ENCODE data around the gene DUOX2.
"Not testable (repeated sequence)": the region's sequence is repeated elsewhere in the genome, so short reads cannot be mapped to it uniquely, and the experiment has no call there.

Gene DUOX2

GRCh38 chr15:45138814-45139765, 25.1 kb upstream of the DUOX2 start:
- DNase-seq, result no peak

DNA sequence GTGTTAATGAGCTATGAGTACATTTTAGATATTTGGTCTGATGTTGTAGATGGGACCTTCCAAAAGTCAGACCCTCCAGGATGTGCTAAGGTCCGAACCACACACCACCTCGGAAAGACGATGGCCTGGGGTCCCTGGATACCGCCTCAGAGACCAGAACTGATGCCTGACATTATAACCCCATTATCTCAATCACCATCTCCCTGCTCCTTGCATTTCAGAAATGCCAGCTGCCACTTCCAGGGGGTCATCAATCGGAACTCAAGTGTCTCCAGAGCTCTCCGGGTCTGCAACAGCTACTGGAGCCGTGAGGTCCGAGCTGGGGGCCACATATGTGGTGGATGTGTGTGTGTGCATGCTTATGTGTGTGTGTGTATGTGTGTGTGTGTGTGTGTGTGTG, 23.7 kb upstream of the DUOX2 start:
- no peak for DNase-seq

- DNase-seq, result peak in 1 of 2 experiments; percentile 32
These were observed 22.4 kb upstream of the DUOX2 start for GRCh38 chr15:45136378-45136764.

GRCh38 chr15:45135705-45136377, 21.9 kb upstream of the DUOX2 start:
- DNase-seq, result not testable (repeated sequence)

DNA sequence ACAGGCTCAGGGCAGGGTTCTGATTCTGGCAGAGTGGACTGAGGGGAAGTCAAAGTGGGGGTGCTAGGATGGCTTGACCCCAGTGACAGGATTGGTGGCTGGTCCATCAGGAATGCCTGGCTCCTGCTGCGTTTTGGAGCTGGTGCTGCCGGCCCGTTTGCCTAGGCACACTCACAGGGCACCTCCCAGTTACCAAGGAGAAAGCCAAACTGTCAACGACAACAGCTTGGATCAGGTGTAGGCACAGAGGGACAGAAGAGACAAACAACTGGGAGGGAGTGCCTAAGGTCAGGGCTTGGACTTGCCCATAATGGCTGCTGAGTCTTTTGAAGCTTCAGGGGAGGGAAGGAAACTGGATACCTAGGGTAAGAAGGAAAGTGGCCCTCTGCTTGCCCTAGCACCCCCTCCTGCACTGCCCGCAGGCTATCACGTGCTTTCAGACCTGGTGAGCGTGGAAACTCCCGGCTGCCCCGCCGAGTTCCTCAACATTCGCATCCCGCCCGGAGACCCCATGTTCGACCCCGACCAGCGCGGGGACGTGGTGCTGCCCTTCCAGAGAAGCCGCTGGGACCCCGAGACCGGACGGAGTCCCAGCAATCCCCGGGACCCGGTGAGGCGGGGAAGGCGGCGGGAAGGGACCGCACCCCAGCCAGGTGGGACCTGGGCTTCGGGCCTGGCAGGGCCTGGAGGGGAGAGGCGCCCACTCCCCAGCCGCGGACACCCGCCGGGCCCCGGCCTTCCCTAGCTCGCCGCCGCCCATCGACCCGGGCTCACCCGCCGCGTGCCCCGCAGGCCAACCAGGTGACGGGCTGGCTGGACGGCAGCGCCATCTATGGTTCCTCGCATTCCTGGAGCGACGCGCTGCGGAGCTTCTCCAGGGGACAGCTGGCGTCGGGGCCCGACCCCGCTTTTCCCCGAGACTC, 21.0 kb upstream of the DUOX2 start:
- DNase-seq, result peak in 1 of 2 experiments; percentile 34

- DNase-seq, result no peak
These were observed 20.1 kb upstream of the DUOX2 start for GRCh38 chr15:45134046-45134445.

DNA sequence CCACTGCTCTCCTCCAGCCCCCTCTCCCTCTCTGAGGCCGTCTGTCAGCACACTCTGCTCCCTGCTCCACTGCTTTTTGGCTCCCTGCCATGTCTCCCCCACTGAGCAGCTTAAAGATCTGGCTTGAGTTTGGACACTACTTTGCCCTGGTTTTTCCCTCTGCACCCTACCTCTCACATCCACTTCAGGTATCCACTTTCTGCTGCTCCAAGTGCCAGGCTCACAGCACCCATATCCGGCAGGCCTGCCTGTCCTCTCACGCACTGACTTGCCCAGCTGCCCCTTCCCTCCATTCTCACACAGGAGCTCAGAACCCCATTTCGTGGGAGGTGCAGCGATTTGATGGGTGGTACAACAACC, 19.6 kb upstream of the DUOX2 start:
- DNase-seq, result no peak

DNA sequence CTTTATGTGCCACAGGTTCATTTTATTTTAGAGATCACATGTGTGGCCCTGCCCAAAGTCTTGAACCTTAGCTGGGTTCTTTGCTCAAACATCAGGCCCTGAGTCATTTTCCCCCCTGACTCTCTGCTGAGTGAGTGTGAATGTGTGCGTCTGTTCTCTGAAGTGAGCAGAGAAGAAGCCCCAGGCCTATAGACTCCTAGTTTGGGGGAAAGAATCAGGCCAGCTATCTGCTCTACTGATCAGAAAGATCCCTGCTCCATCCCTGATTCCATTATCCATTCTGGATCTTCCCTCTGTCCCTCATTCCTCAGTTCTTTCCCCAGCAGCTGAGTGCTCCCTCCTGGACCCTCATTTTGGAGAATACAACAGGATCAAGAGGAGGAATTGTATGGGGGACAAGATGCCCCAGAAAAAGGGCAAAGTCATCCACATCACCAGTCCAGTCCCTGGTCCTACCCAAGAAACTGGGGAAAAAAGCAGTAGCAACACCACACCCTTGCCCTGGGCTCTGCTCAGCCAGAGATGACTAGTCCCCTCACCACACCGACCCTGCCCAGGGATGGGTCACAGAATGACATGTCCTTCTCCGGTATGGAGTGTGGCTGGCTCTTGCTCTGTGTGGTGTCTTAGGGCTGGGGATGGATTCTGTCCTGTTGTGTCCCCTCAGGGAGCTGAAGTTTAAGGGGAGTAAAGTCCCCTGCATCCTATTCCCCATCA, 19.0 kb upstream of the DUOX2 start:
- no peak for DNase-seq

DNA sequence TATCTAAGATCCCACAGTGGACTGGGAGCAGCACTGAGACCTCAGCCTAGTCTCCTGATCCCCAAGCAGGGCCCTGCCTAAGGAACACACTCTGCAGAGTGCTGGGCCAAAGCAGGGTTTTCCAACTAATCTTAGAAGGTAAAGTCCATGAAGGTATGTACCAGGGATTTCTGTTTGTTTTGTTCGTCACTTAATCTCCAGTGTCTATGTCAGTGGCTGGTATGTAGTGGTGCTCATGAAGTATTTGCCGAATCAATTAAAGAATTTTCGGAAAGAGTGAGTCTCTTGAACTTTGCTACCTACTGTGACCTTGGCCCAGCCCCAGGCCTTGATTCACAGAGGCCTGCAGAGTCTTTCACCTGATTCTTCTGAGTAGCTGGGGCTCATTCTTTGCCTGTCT, 17.5 kb upstream of the DUOX2 start:
- no peak for DNase-seq

DNA sequence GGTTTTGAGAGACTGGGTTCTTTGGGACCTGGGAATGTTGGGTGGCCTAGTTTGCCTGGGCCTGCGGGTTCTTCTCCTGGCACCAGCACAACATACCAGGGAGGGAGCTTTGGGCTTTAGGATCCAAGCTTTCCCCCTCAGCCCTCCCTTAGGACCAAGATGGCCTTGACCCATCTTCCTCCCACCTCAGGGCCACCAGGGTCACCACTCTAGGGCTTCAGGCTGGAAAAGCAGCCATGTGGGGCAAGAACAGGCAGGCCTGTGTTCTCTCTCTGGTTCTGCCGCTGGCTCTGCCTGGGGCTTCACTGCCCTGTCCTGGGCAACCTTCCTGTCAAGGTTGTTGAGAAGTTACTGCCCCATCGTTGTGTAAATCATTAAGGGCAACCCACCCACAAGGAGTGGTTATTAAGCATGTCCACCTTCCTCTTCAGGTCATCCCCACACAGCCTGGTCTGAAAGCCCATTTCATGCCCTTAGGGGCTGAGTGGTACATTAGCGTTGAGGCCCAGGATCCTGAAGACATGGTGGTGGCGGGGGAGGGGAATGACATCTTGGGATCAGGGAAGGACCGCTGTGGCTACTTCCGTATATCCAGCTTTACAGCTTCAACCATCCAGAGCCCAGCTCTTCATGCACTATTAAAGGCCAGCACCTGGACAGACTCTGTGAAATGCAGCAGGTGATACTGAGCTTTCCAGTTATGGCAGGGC, 16.5 kb upstream of the DUOX2 start:
- no peak for DNase-seq

DNA sequence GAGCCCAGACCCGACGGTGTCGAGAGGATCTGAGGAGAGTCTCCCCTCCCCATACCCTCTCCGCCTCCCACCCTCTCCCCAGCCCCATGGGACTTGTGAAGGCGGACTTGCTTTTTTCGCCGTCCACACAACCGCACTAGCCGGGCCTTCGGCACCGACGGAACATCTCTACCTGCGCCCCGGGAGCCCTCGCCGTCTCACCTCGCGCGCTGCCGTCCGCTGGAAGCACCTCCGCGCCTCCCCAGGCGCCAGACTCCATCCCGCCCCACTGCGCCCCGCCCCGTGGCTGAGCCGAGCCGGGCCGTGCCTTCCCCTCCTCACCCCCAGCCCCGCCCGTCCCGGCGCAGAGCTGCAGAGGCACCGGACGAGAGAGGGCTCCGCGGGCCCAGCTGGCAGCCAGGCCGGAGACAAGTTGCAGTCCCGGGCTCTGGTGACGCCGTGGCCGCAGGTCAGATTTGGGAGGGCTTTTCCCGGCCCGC, 15.7 kb upstream of the DUOX2 start, which contains the start of the genes DUOX1 and DUOXA1:
Gene DUOX1 (plus strand): TSS at position 344 of the 479 bp plus-strand sequence. CDS start 1,973 bp downstream, outside the sequence.
Gene DUOXA1 (minus strand): TSS at position 229 of the 479 bp plus-strand sequence. CDS start 6,865 bp downstream, outside the sequence.
- DNase-seq, result peak; percentile 49 to 56

DNA sequence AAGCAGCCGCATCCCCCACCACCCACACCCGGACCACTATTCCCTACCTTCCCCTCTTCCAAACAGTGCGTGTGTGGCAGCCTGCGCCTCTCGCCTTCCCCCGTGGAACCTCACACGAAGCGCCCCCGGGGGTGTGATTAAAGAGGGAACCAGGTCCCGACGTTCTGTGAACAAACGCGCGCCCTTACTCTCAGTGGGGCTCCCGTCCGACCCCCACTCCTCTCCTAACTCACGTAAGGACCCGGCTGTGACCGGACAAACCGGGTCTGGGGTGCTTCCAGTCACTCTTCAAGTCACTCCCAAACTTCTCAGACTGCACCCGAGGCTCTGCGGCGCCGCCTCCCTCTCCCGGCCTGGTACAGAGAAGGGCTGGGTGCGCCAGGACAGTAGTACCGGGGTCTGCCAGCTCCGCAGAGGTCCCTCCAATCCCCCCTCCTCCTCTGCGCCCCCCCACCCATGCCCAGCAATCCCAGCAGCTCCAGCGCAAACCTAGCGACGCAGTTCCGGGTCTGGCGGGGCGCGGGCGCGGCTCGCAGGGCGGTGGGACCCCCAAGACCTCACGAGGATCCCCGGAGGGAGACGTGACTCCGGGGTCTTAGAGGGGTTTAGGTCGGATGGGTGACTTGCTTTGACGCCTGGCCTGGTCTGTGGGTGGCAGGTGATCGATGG, 15.1 kb upstream of the DUOX2 start:
- no peak for DNase-seq

DNA sequence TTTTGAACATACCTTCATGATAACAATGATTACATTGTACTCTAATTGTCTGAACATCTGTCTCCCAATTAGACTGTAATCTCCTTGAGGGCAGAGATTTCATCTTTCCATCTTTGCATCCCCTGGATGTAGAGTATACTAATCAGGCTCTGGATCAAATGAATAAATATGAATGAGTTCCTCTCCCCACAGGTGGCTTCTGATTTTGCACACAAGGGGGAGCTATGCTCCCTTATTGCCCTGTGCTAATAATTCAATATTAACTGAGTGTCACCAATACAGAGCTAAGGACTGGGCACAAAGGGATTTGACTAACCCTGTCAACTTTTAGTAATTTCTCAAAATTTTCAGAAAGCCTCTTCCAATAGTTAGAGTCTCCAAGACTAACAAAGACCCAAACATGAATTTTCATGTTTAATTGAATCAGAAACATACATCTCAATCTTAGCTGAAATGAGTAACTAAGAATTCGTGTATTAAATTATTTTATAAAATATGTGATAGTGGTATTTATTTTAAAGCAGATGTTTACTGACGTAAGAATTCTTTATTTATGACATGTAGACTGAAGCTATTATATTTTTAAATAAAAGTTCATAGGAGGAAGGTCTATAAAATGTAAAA, 12.7 kb upstream of the DUOX2 start:
- peak; percentile 35 to 46 for DNase-seq

- DNase-seq, result no peak
These were observed 9.4 kb upstream of the DUOX2 start for GRCh38 chr15:45123397-45123796.

DNA sequence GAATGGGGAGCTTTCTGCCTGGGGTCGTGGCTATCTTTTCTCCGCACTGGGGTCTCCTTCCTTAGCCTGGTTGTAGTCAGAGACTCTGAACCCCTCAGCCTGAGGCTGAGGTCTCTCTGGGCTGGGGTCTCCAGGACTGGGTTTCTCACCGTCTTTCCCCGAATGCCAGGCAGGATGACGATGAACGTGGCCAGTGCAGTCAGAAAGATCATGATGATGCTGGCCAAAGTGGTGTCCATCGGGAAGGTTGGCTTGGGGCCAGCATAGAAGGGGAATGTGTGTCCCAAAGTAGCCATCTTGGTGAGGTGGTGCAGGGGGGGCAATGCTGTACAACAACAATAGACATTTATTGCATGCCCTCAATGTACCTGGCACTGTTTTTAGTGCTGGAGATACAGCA, 8.7 kb upstream of the DUOX2 start:
- no peak for DNase-seq

GRCh38 chr15:45121706-45122417, 7.9 kb upstream of the DUOX2 start:
- no peak for DNase-seq

DNA sequence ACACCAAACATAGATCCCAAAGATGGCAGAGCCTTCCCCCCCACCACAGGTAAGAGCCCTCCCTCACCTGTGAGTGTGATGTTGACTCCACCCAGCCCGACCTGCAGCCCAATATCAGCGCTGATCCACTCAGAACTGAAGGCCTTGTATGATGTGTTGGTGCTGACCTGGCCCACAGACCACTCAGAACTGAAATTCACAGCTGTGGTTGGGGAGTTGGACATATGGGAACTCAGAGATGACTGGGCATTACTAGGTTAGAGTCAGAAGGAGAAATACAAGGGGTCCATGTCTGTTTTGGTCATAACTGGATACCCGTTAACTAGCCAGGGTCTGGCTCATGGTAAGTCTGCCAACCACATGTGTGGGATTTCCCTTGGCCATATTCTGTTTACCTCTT, 7.0 kb upstream of the DUOX2 start:
- DNase-seq, result no peak

DNA sequence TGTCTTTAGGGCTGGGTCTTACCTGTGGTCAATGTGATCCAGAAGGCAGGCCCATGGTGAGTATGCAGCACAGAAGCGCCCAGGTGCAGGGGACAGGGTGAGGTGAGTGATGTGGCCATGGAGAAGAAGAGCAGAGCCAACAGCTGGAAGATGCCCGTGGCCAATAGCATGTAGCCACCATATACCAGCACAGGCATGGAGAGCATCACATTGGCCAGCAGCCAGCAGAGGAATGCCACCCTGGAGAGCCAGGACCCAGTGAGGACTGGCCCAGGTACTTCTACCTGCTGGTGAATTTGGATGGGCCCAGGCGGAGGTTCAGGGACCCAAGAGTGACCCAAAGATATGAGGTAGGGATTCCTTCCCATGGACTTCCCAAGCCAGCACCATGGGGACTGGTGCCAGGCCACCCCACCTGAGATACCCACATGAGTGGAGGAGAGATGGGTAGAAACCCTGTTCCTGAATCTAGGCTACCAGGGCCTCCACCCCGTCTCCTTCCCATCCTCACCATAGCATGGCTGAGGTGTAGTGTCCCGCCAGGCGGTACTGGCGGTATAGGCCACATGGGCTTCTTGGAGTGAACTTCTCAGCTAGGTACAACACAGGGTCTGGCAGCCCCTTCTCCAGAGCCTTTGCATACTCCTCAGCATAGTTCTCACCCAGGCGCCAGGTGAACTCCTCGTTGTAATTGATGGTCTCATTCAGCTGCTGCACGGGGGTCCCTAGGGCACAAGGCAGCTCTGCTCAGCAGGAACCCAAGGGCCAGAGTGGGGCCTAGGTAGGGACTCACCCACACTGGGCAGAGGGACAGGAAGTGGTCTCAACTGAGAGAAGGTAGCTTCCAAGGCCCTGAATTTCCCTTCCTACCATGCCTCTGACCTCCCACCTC, 6.4 kb upstream of the DUOX2 start:
- DNase-seq, result no peak

All from activated T-cell treated with anti-CD3 and anti-CD28 coated beads, Interleukin-2, amount 50 U/mL, for 48 hours (primary cell).